Raji (cell line): ENCODE measurements around the gene SFSWAP.

Source experiments
- POLR2A ChIP-seq: IDR thresholded peaks from 2 replicates; pipeline ENCODE4 v1.6.1; 2011; ENCODE audit warnings: low read depth, low read length, control low read depth; ENCODE audit not compliant: insufficient read depth

SFSWAP gene

GRCh38 chr12:131732996-131733615 lies 22.2 kb downstream of the SFSWAP start:
- TF ChIP-seq POLR2A = no peak

GRCh38 chr12:131733874-131734273 lies 23.0 kb downstream of the SFSWAP start:
- no peak for TF ChIP-seq POLR2A

GRCh38 chr12:131734336-131735152 lies 23.7 kb downstream of the SFSWAP start:
- TF ChIP-seq POLR2A = no peak

- TF ChIP-seq POLR2A = no peak
These were observed 24.2 kb downstream of the SFSWAP start for GRCh38 chr12:131735153-131735456.

- TF ChIP-seq POLR2A = no peak
These were observed 24.9 kb downstream of the SFSWAP start for GRCh38 chr12:131735476-131736445.

GRCh38 chr12:131736446-131737149 lies 25.7 kb downstream of the SFSWAP start:
- no peak for TF ChIP-seq POLR2A

GRCh38 chr12:131737150-131737827 lies 26.4 kb downstream of the SFSWAP start:
- TF ChIP-seq POLR2A = no peak

- TF ChIP-seq POLR2A = no peak
These were observed 27.3 kb downstream of the SFSWAP start for GRCh38 chr12:131738196-131738595.

GRCh38 chr12:131740626-131741025 lies 29.7 kb downstream of the SFSWAP start:
- TF ChIP-seq POLR2A = no peak

- no peak for TF ChIP-seq POLR2A
These were observed 34.8 kb downstream of the SFSWAP start for GRCh38 chr12:131745706-131746105.

- TF ChIP-seq POLR2A = no peak
These were observed 36.6 kb downstream of the SFSWAP start for GRCh38 chr12:131747276-131748177.

- TF ChIP-seq POLR2A = no peak
These were observed 38.9 kb downstream of the SFSWAP start for GRCh38 chr12:131749618-131750315.

- TF ChIP-seq POLR2A = no peak
These were observed 40.4 kb downstream of the SFSWAP start for GRCh38 chr12:131751335-131751734.
